ENCODE data around the gene COA8. TPM values are rescaled to one million over a fixed set of nuclear protein-coding genes. Genes with fewer than 3 reads are reported as not detected.
A peak's percentile ranks its signal among the peaks of the same experiment; 100 is the strongest.

The COA8 gene
- total and polyA plus RNA-seq, 2 of the 13 experiments (the other 11 are each of a cell fraction or from before 2014, with no cell fraction given), result 10.9 to 25.1 TPM

GRCh38 chr14:103518422-103519042 lies 44.2 kb upstream of the COA8 start (continued):
- peak; percentile 73; the same call in 1 of the 2 replicates for TF ChIP-seq ZFP91 (CRISPR knock-in tag; IDR thresholded peaks at IDR 0.05; ENCODE audit: borderline replicate concordance)
- no peak for TF ChIP-seq ZSCAN12 (CRISPR knock-in tag; IDR thresholded peaks at IDR 0.05)
- TF ChIP-seq ZNF563 (CRISPR knock-in tag; IDR thresholded peaks at IDR 0.05), result 0 out of 2 replicates have a peak, but pooled peaks have one; percentile 38
- TF ChIP-seq SALL2 (CRISPR knock-in tag; IDR thresholded peaks at IDR 0.05), result 0 out of 2 replicates have a peak, but pooled peaks have one; percentile 22
- TF ChIP-seq PATZ1 (CRISPR knock-in tag; IDR thresholded peaks at IDR 0.05), result peak; percentile 97
- no peak for TF ChIP-seq ONECUT2 (CRISPR knock-in tag; IDR thresholded peaks at IDR 0.05)
- TF ChIP-seq ZNF790 (CRISPR knock-in tag; IDR thresholded peaks at IDR 0.05; ENCODE audit: borderline replicate concordance), result 0 out of 2 replicates have a peak, but pooled peaks have one; percentile 45
- TF ChIP-seq ZBTB33 (CRISPR knock-in tag; IDR thresholded peaks at IDR 0.05), result peak; percentile 69
- TF ChIP-seq THAP9 (CRISPR knock-in tag; IDR thresholded peaks at IDR 0.05; ENCODE audit: borderline replicate concordance), result peak; percentile 38; the same call in 1 of the 2 replicates
- peak; percentile 63; the same call in 1 of the 2 replicates for TF ChIP-seq SALL1 (CRISPR knock-in tag; IDR thresholded peaks at IDR 0.05)
- TF ChIP-seq MAX (IDR thresholded peaks at IDR 0.05), result peak; percentile 14; the same call in 1 of the 2 replicates
- TF ChIP-seq TIGD3 (CRISPR knock-in tag; IDR thresholded peaks at IDR 0.05; ENCODE audit: borderline replicate concordance), result 0 out of 2 replicates have a peak, but pooled peaks have one; percentile 47
- TF ChIP-seq ERF (CRISPR knock-in tag; IDR thresholded peaks at IDR 0.05), result 0 out of 2 replicates have a peak, but pooled peaks have one; percentile 26
- peak; percentile 72 for TF ChIP-seq ZBTB7A (CRISPR knock-in tag; IDR thresholded peaks at IDR 0.05)
- no peak for TF ChIP-seq ZFP36L1 (CRISPR knock-in tag; IDR thresholded peaks at IDR 0.05)
- TF ChIP-seq SYNCRIP (IDR thresholded peaks at IDR 0.05; ENCODE audit: insufficient read depth, low read depth, low read length), result no peak
- TF ChIP-seq MAZ (IDR thresholded peaks at IDR 0.05; ENCODE audit: borderline replicate concordance, low read depth, low read length), result 0 out of 2 replicates have a peak, but pooled peaks have one; percentile 17
- TF ChIP-seq MAZ (CRISPR knock-in tag; IDR thresholded peaks at IDR 0.05; ENCODE audit: low read depth), result 0 out of 2 replicates have a peak, but pooled peaks have one; percentile 68

All from HepG2 (cell line).